Activated CD4-positive, alpha-beta T cell treated with anti-CD3 and anti-CD28 coated beads, Interleukin-2, Interleukin-6, amounts not matched to agents 100 ng/mL and 50 ng/mL, durations not matched to agents 16 hours and 8 hours (primary cell): ENCODE data around the gene KCNS3.
"Not testable (repeated sequence)": the region's sequence is repeated elsewhere in the genome, so short reads cannot be mapped to it uniquely, and the experiment has no call there.

Experiments
- DNase-seq: peaks from one replicate; pipeline ENCODE4 v3.0.0-alpha.2; 2020

Gene KCNS3

GRCh38 chr2:17950006-17950405 is 71.5 kb downstream of the KCNS3 start:
- no peak for DNase-seq

- no peak for DNase-seq
Measured at GRCh38 chr2:17951563-17951962, 73.1 kb downstream of the KCNS3 start.

- no peak for DNase-seq
Measured at GRCh38 chr2:17958466-17959092, 80.1 kb downstream of the KCNS3 start.

- no peak for DNase-seq
Measured at GRCh38 chr2:17959356-17959755, 80.9 kb downstream of the KCNS3 start.

- peak; percentile 5 for DNase-seq
Measured at GRCh38 chr2:17959833-17960232, 81.4 kb downstream of the KCNS3 start.

GRCh38 chr2:17960925-17961324 is 82.5 kb downstream of the KCNS3 start:
- DNase-seq, result no peak

GRCh38 chr2:17961789-17962188 is 83.3 kb downstream of the KCNS3 start:
- no peak for DNase-seq

- DNase-seq, result no peak
Measured at GRCh38 chr2:17962876-17963275, 84.4 kb downstream of the KCNS3 start.

- DNase-seq, result not testable (repeated sequence)
Measured at GRCh38 chr2:17963571-17963970, 85.1 kb downstream of the KCNS3 start.

- no peak for DNase-seq
Measured at GRCh38 chr2:17965196-17965595, 86.7 kb downstream of the KCNS3 start.

- DNase-seq, result no peak
Measured at GRCh38 chr2:17966798-17967197, 88.3 kb downstream of the KCNS3 start.

GRCh38 chr2:17969661-17970060 is 91.2 kb downstream of the KCNS3 start:
- no peak for DNase-seq

GRCh38 chr2:17971531-17972125 is 93.2 kb downstream of the KCNS3 start:
- DNase-seq, result no peak

GRCh38 chr2:17972991-17973390 is 94.5 kb downstream of the KCNS3 start:
- no peak for DNase-seq

- no peak for DNase-seq
Measured at GRCh38 chr2:17975401-17975800, 96.9 kb downstream of the KCNS3 start.

- DNase-seq, result no peak
Measured at GRCh38 chr2:17976871-17977746, 98.6 kb downstream of the KCNS3 start.

GRCh38 chr2:17979707-17980106 is 101.2 kb downstream of the KCNS3 start:
- DNase-seq, result no peak

GRCh38 chr2:17981936-17982335 is 103.5 kb downstream of the KCNS3 start:
- no peak for DNase-seq
